OCI-LY1 (cell line): ENCODE measurements around the gene HNF1A.

Experiments used
- H2AFZ ChIP-seq: fragments of 200-600 bp; sonication (generic), shearing (Covaris generic); 2 replicates; pipeline ENCODE4 v1.6.0; 2014; ENCODE audit warnings: antibody characterized with exemption, mild to moderate bottlenecking, low read length
- H3F3A ChIP-seq: fragments of 200-600 bp; sonication (generic), shearing (Covaris generic); 2 replicates; pipeline ENCODE4 v1.6.0; 2014; ENCODE audit warnings: mild to moderate bottlenecking, antibody characterized with exemption, low read length, moderate library complexity; ENCODE audit not compliant: insufficient read depth
- H3K27ac ChIP-seq: fragments of 200-600 bp; sonication (generic); 2 replicates; pipeline ENCODE4 v1.5.1; 2014; ENCODE audit warnings: low read length, mixed run types, mild to moderate bottlenecking, low read depth; ENCODE audit not compliant: poor library complexity, severe bottlenecking
- H3K27me3 ChIP-seq: fragments of 200-600 bp; sonication (generic); 2 replicates; pipeline ENCODE4 v1.6.0; 2014; ENCODE audit warnings: antibody characterized with exemption, mild to moderate bottlenecking, low read length, moderate library complexity; ENCODE audit not compliant: insufficient read depth
- H3K36me3 ChIP-seq: fragments of 200-600 bp; sonication (generic); 2 replicates; pipeline ENCODE4 v1.6.1; 2014; ENCODE audit warnings: mild to moderate bottlenecking, antibody characterized with exemption, low read length, moderate library complexity, mixed read lengths; ENCODE audit not compliant: insufficient read depth
- H3K4me1 ChIP-seq: fragments of 200-600 bp; sonication (generic); 2 replicates; pipeline ENCODE4 v1.5.1; 2014; ENCODE audit warnings: mild to moderate bottlenecking, low read length, moderate library complexity; ENCODE audit not compliant: insufficient read depth, severe bottlenecking
- H3K4me2 ChIP-seq: fragments of 200-600 bp; sonication (generic), shearing (Covaris generic); 2 replicates; pipeline ENCODE4 v1.6.1; 2014; ENCODE audit warnings: low read length
- H3K4me3 ChIP-seq: fragments of 200-600 bp; sonication (generic); 2 replicates; pipeline ENCODE4 v1.5.1; 2014; ENCODE audit warnings: low read length, low read depth, mild to moderate bottlenecking, mixed read lengths; ENCODE audit not compliant: poor library complexity, severe bottlenecking
- H3K79me2 ChIP-seq: fragments of 200-600 bp; shearing (Covaris generic); 2 replicates; pipeline ENCODE4 v1.6.1; 2016; ENCODE audit warnings: mixed run types, low read length, mixed read lengths; ENCODE audit not compliant: insufficient read depth
- H3K9ac ChIP-seq: fragments of 200-600 bp; sonication (generic), shearing (Covaris generic); 2 replicates; pipeline ENCODE4 v1.6.1; 2014; ENCODE audit warnings: mild to moderate bottlenecking, low read length, mixed read lengths
- H3K9me2 ChIP-seq: fragments of 200-600 bp; sonication (generic), shearing (Covaris generic); 2 replicates; pipeline ENCODE4 v1.6.1; 2014; ENCODE audit warnings: low read depth, mild to moderate bottlenecking, low read length, mixed read lengths
- H3K9me3 ChIP-seq: fragments of 200-600 bp; shearing (Covaris generic); 2 replicates; pipeline ENCODE4 v1.6.1; 2014; ENCODE audit warnings: low read length, mixed read lengths
- H4K20me1 ChIP-seq: fragments of 200-600 bp; sonication (generic), shearing (Covaris generic); 2 replicates; pipeline ENCODE4 v1.6.0; 2016; ENCODE audit warnings: mild to moderate bottlenecking, low read length; ENCODE audit not compliant: insufficient read depth
- EZH2 ChIP-seq: fragments of 200-600 bp; sonication (generic), shearing (Covaris generic); IDR thresholded peaks from 2 replicates; pipeline ENCODE4 v1.8.0; 2017; ENCODE audit warnings: borderline replicate concordance, mixed run types, mild to moderate bottlenecking, antibody characterized with exemption, low read length, moderate library complexity, mixed read lengths
- TF ChIP-seq, protein P1 (sequence below): fragments of 200-600 bp; sonication (generic), shearing (Covaris generic); IDR thresholded peaks from 2 replicates; pipeline ENCODE4 v1.5.1; 2017; ENCODE audit warnings: mild to moderate bottlenecking, antibody characterized with exemption, low read length, moderate library complexity, mixed read lengths

Gene HNF1A

GRCh38 chr12:121004253-121004815 lies 26.0 kb downstream of the HNF1A start:
- Histone ChIP-seq H3K79me2 (no peaks in the 10 kb centered on the region), H3K27me3 (no peaks in the 10 kb centered on the region), H3K9me3 (no peaks in the 10 kb centered on the region), H4K20me1 (no peaks in the 10 kb centered on the region), H3K4me1 (no peaks in the 10 kb centered on the region), H3K36me3 (peaks cover 39% of the 10 kb centered on the region; the same call in 1 of the 2 replicates), H3K4me2 (no peak overlapping the region), H3K9ac (no peak overlapping the region), H3K9me2 (no peaks in the 10 kb centered on the region), H3K4me3 (no peak overlapping the region), H3F3A (no peaks in the 10 kb centered on the region), H3K27ac (no peak overlapping the region), H2AFZ (no peak overlapping the region)
- no peak for TF ChIP-seq EZH2
- TF ChIP-seq, protein P1, sequence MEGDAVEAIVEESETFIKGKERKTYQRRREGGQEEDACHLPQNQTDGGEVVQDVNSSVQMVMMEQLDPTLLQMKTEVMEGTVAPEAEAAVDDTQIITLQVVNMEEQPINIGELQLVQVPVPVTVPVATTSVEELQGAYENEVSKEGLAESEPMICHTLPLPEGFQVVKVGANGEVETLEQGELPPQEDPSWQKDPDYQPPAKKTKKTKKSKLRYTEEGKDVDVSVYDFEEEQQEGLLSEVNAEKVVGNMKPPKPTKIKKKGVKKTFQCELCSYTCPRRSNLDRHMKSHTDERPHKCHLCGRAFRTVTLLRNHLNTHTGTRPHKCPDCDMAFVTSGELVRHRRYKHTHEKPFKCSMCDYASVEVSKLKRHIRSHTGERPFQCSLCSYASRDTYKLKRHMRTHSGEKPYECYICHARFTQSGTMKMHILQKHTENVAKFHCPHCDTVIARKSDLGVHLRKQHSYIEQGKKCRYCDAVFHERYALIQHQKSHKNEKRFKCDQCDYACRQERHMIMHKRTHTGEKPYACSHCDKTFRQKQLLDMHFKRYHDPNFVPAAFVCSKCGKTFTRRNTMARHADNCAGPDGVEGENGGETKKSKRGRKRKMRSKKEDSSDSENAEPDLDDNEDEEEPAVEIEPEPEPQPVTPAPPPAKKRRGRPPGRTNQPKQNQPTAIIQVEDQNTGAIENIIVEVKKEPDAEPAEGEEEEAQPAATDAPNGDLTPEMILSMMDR, result no peak

DNA sequence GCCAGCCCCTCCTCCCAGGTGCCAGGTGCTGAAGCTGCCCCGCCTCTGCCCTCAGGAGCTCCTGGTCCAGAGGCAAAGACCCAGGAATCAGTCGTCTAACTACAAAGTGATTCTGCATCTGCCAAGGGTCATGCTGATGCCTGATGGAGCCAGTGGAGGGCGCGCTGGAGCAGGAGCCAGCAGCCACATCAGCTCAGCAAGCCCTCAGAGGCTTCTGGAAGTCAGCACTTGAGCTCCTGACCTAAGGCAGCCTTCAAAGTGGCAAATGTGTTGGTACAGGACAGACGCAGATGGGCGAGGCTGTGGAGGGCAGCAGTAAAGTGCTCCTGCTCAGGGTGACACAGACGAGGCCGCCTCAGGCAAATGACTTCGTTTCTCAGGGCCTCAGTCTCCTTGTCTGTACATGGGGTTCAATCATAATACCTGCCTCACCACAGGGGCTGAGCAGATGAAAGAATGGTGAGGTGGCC lies 27.0 kb downstream of the HNF1A start:
- Histone ChIP-seq H3K4me2 (no peak overlapping the region), H3K9me2 (no peaks in the 10 kb centered on the region), H2AFZ (no peak overlapping the region), H3K9me3 (no peaks in the 10 kb centered on the region), H4K20me1 (no peaks in the 10 kb centered on the region), H3K9ac (no peak overlapping the region), H3K36me3 (peaks cover 49% of the 10 kb centered on the region), H3K79me2 (no peaks in the 10 kb centered on the region), H3K27me3 (no peaks in the 10 kb centered on the region), H3K4me1 (no peaks in the 10 kb centered on the region), H3K27ac (no peak overlapping the region), H3K4me3 (no peak overlapping the region), H3F3A (no peaks in the 10 kb centered on the region)
- TF ChIP-seq EZH2, result no peak
- TF ChIP-seq, protein P1, result peak; percentile 74

DNA sequence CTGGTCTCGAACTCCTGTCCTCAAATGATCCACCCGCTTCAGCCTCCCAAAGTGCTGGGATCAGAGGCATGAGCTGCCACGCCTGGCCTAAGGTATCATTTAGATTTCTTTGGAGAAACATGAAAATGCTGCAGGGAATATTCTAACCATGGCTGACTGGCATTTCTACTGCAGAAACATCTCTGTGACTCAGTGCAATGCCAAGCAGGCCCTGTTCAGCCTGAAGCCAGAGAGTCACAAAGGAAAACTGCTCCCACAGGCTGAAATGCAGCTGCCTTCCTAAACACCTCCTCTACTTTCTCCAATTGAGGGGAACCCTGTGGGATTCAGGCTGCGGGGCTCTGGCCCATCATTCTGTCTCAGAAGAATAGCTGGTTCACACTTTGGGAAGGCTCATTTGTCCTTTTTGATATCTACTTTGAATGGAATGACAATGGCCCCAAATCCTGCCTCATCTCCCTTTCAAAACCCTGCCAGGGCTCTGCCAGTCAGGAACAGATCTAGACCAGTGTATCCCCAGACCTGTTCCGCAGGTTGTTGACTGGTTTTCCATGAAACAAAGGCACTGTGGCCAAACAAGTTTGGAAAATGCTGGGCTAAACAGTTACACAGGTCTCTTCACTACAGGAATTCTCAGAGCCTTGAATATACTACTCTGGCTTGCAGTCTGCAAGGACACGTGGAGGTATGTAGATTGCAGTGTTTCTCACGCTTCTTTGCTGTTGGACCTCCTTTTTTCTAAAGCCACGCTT lies 30.2 kb downstream of the HNF1A start:
- TF ChIP-seq EZH2, result no peak
- TF ChIP-seq, protein P1, result no peak
- H3K36me3 ChIP-seq, result peaks cover 64% of the 10 kb centered on the region

More for the DNA sequence above, 30.2 kb downstream of the HNF1A start:
- Histone ChIP-seq H3K4me3 (no peak overlapping the region), H3K9ac (no peak overlapping the region), H4K20me1 (no peaks in the 10 kb centered on the region), H3K4me2 (no peak overlapping the region), H3K79me2 (no peaks in the 10 kb centered on the region), H3K9me2 (no peaks in the 10 kb centered on the region), H3K27me3 (no peaks in the 10 kb centered on the region), H2AFZ (no peak overlapping the region), H3F3A (no peaks in the 10 kb centered on the region), H3K27ac (no peak overlapping the region), H3K4me1 (no peaks in the 10 kb centered on the region), H3K9me3 (no peaks in the 10 kb centered on the region)
